Right lobe of liver (tissue), 6 donors: ENCODE data around the gene EXOSC1. TPM values are rescaled to one million over a fixed set of nuclear protein-coding genes. Genes with fewer than 3 reads are reported as not detected.
A peak's percentile ranks its signal among the peaks of the same experiment; 100 is the strongest.

ENCODE experiments used
- ATAC-seq, 4 donors: fragments of 200-7000 bp; cut with Tn5 transposase; one replicate each; pipeline ENCODE4 v1.9.1; 2020; ENCODE audit warnings: mild to moderate bottlenecking in 4 of 4, moderate library complexity in 4 of 4
- DNase-seq, 3 donors: peaks; one replicate each; pipeline ENCODE4 v3.0.0-alpha.2; 2020
- H3K27ac ChIP-seq, 3 donors: fragments of 200-600 bp; one replicate each; pipeline ENCODE4 v1.8.0; 2022
- H3K27me3 ChIP-seq, 2 donors: fragments of 200-600 bp; one replicate each; pipeline ENCODE4 v1.8.0; 2022
- H3K36me3 ChIP-seq, 4 donors: fragments of 200-600 bp; sonication (generic) in 1 of 4; one replicate each; pipeline versions ENCODE4 v1.5.1 to v1.8.0; 2017 to 2022; ENCODE audit warnings: control low read depth in 1 of 4
- H3K4me1 ChIP-seq, 4 donors: fragments of 200-600 bp; sonication (generic) in 1 of 4; one replicate each; pipeline versions ENCODE4 v1.5.1 to v1.8.0; 2017 to 2022; ENCODE audit warnings: control low read depth in 1 of 4
- H3K4me3 ChIP-seq, 3 donors: fragments of 200-600 bp; one replicate each; pipeline ENCODE4 v1.8.0; 2022
- H3K9me3 ChIP-seq, 4 donors: fragments of 200-600 bp; sonication (generic) in 1 of 4; one replicate each; pipeline versions ENCODE4 v1.5.1 to v1.8.0; 2017 to 2022; ENCODE audit warnings: control low read depth in 1 of 4
- CTCF ChIP-seq, 4 donors: fragments of 200-600 bp in 3 of 4; fragments of 450-650 bp in 1 of 4; IDR thresholded peaks; one replicate each; pipeline versions ENCODE4 v1.5.1 to v1.8.0; 2016 to 2022; ENCODE audit warnings: antibody characterized with exemption in 4 of 4, mild to moderate bottlenecking in 2 of 4
- POLR2A ChIP-seq: fragments of 450-650 bp; IDR thresholded peaks from one replicate; pipeline ENCODE4 v1.6.1; 2017; ENCODE audit warnings: antibody characterized with exemption, mild to moderate bottlenecking
- WGBS: methylation state at CpG from one replicate; pipeline ENCODE4 v1.1.6; 2018; ENCODE audit warnings: low coverage, low lambda C conversion rate; ENCODE audit not compliant: insufficient coverage; ENCODE audit errors: missing lambda C conversion rate; 5-methylcytosine and 5-hydroxymethylcytosine counted together
- intact Hi-C, 2 donors: fragments of 100-400 bp; cut with DNase I; formaldehyde crosslinking; loops; one replicate each; pipeline versions ENCODE4 v1.11.2 to v1.14.1; 2022
- total RNA-seq, 6 experiments: library from RNA; depleted of rRNA in 2 of 6; stranded (reverse); fragments of >200 nt in 2 of 6; fragmentation: NEBNext Ultra II Directional in 3 of 6; extraction: Animal tissue kit (Norgen Biotek cat#: 25700) in 3 of 6; gene quantifications; one replicate each; pipeline versions ENCODE4 v1.1.0 to v1.2.4, GENCODE V29; 2016 to 2023
- donor health status: DM: no; HTN: yes; CAD: no.
- donor health status: DM: no; HTN: no; CAD: no.
- donor health status: DM: no; HTN: no; CAD: no.
- donor health status: DM: no; HTN: yes; CAD: no.
- donor health status: DM: no; HTN: yes; CAD: no.

EXOSC1 gene
- total RNA-seq, 6 experiments from 2014 or later, result 9.2 to 19.1 (median 11.8) TPM

GRCh38 chr10:97451605-97452004 is 5.8 kb upstream of the EXOSC1 start:
- WGBS, result 90% methylated on average over 12 of the region's 17 CpGs
- no peak overlapping the region for H3K27ac ChIP-seq
- H3K36me3 ChIP-seq, result peaks cover 0 to 18% (median 3%) of the 10 kb centered on the region in 4 donors
- TF ChIP-seq CTCF (IDR thresholded peaks at IDR 0.05) (no peak), POLR2A (no peak)
- ATAC-seq, result no peak
- no peak for DNase-seq
- intact Hi-C loops, result no loop called here
- no peaks in the 10 kb centered on the region for H3K27me3 ChIP-seq
- H3K9me3 ChIP-seq, result no peaks in the 10 kb centered on the region
- no peak overlapping the region for H3K4me3 ChIP-seq
- H3K4me1 ChIP-seq, result peaks cover 0 to 36% (median 15%) of the 10 kb centered on the region in 4 donors

GRCh38 chr10:97450828-97451227 is 5.0 kb upstream of the EXOSC1 start:
- TF ChIP-seq CTCF (IDR thresholded peaks at IDR 0.05) (no peak), POLR2A (no peak)
- intact Hi-C loops, result no loop called here
- H3K4me3 ChIP-seq, result no peak overlapping the region
- H3K9me3 ChIP-seq, result no peaks in the 10 kb centered on the region
- H3K27ac ChIP-seq, result no peak overlapping the region
- H3K4me1 ChIP-seq, result peaks cover 0 to 37% (median 16%) of the 10 kb centered on the region in 4 donors
- H3K27me3 ChIP-seq, result no peaks in the 10 kb centered on the region
- peaks cover 0 to 11% (median 0%) of the 10 kb centered on the region in 4 donors for H3K36me3 ChIP-seq
- ATAC-seq (no peak), DNase-seq (no peak)
- no CpG with 5 or more reads among the region's 2 CpGs for WGBS

GRCh38 chr10:97445357-97445721 is 467 bp downstream of the EXOSC1 start:
- ATAC-seq, result peak in 1 of 4 donors; percentile 9

GRCh38 chr10:97444212-97444611 is 1.6 kb downstream of the EXOSC1 start:
- no peak overlapping the region for H3K4me3 ChIP-seq
- 82% methylated on average over 1 of the region's 1 CpG for WGBS
- peaks cover 0 to 33% (median 14%) of the 10 kb centered on the region in 4 donors for H3K4me1 ChIP-seq
- DNase-seq (no peak), ATAC-seq (no peak)
- intact Hi-C loops, result no loop called here
- H3K27ac ChIP-seq, result no peak overlapping the region
- H3K27me3 ChIP-seq, result no peaks in the 10 kb centered on the region
- peaks cover 0 to 17% (median 3%) of the 10 kb centered on the region in 4 donors for H3K36me3 ChIP-seq
- H3K9me3 ChIP-seq, result no peaks in the 10 kb centered on the region
- TF ChIP-seq CTCF (IDR thresholded peaks at IDR 0.05) (no peak), POLR2A (no peak)

More at GRCh38 chr10:97445357-97445721, 467 bp downstream of the EXOSC1 start:
- WGBS, result 0% methylated on average over 5 of the region's 13 CpGs
- Histone ChIP-seq H3K9me3 (no peaks in the 10 kb centered on the region), H3K4me1 (peaks cover 0 to 35% (median 14%) of the 10 kb centered on the region in 4 donors), H3K36me3 (peaks cover 0 to 13% (median 2%) of the 10 kb centered on the region in 4 donors), H3K4me3 (peak overlapping the region; percentile 67 to 94 (median 74)), H3K27ac (peak overlapping the region in 1 of 3 donors; percentile 22), H3K27me3 (no peaks in the 10 kb centered on the region)
- DNase-seq, result no peak
- intact Hi-C loops, result no loop called here
- no peak for TF ChIP-seq CTCF (IDR thresholded peaks at IDR 0.05)
- TF ChIP-seq POLR2A, result no peak

- no peak overlapping the region for H3K27ac ChIP-seq
- H3K27me3 ChIP-seq, result no peaks in the 10 kb centered on the region
- 88% methylated on average over 1 of the region's 1 CpG for WGBS
- DNase-seq (no peak), ATAC-seq (no peak)
- intact Hi-C loops, result no loop called here
- TF ChIP-seq POLR2A (no peak), CTCF (IDR thresholded peaks at IDR 0.05) (no peak)
- no peaks in the 10 kb centered on the region for H3K9me3 ChIP-seq
- H3K4me3 ChIP-seq, result no peak overlapping the region
- H3K36me3 ChIP-seq, result peaks cover 0 to 32% (median 8%) of the 10 kb centered on the region in 4 donors
- H3K4me1 ChIP-seq, result peaks cover 0 to 14% (median 6%) of the 10 kb centered on the region in 4 donors
These were observed 3.5 kb downstream of the EXOSC1 start for GRCh38 chr10:97442277-97442676.
